IPS DF 4.7 (cell line): ENCODE measurements around the gene PACRG.

Source experiments
- DNase-seq: peaks from one replicate; pipeline ENCODE4 v3.0.0-alpha.2; 2013; ENCODE audit warnings: low spot score; ENCODE audit errors: extremely low read depth

The PACRG gene

GRCh38 chr6:163232649-163233048, 504.9 kb downstream of the PACRG start:
- DNase-seq = no peak

GRCh38 chr6:163237110-163237509, 509.3 kb downstream of the PACRG start:
- no peak for DNase-seq

GRCh38 chr6:163239572-163240340, 512.0 kb downstream of the PACRG start:
- DNase-seq = no peak

- DNase-seq = no peak
Observed at GRCh38 chr6:163240556-163240955, 512.8 kb downstream of the PACRG start.

GRCh38 chr6:163241683-163242082, 513.9 kb downstream of the PACRG start:
- no peak for DNase-seq

- no peak for DNase-seq
Observed at GRCh38 chr6:163243083-163243482, 515.3 kb downstream of the PACRG start.

- no peak for DNase-seq
Observed at GRCh38 chr6:163243692-163244589, 516.2 kb downstream of the PACRG start.

- no peak for DNase-seq
Observed at GRCh38 chr6:163248051-163248450, 520.3 kb downstream of the PACRG start.

- no peak for DNase-seq
Observed at GRCh38 chr6:163249651-163250101, 521.9 kb downstream of the PACRG start.

- no peak for DNase-seq
Observed at GRCh38 chr6:163250116-163250515, 522.3 kb downstream of the PACRG start.

GRCh38 chr6:163252061-163252591, 524.4 kb downstream of the PACRG start:
- DNase-seq = no peak

- no peak for DNase-seq
Observed at GRCh38 chr6:163253556-163254213, 525.9 kb downstream of the PACRG start.

- no peak for DNase-seq
Observed at GRCh38 chr6:163254341-163254835, 526.6 kb downstream of the PACRG start.

GRCh38 chr6:163255265-163255664, 527.5 kb downstream of the PACRG start:
- DNase-seq = no peak

GRCh38 chr6:163259689-163260088, 531.9 kb downstream of the PACRG start:
- DNase-seq = no peak

GRCh38 chr6:163260111-163260895, 532.5 kb downstream of the PACRG start:
- DNase-seq = peak; percentile 83

GRCh38 chr6:163260911-163261310, 533.1 kb downstream of the PACRG start:
- DNase-seq = no peak

GRCh38 chr6:163261361-163261760, 533.6 kb downstream of the PACRG start:
- DNase-seq = no peak

GRCh38 chr6:163262080-163262479, 534.3 kb downstream of the PACRG start:
- DNase-seq = no peak

GRCh38 chr6:163263196-163263595, 535.4 kb downstream of the PACRG start:
- no peak for DNase-seq
